Upper lobe of left lung (tissue), 4 donors: ENCODE results near the gene NEURL1.

Experiments used
- CTCF ChIP-seq, 6 experiments: fragments of 450-650 bp in 4 of 6; fragments of 200-600 bp in 2 of 6; sonication (generic) in 2 of 6; IDR thresholded peaks; one replicate each; pipeline ENCODE4 v1.5.1; 2016 to 2019; ENCODE audit warnings: antibody characterized with exemption in 6 of 6
- EP300 ChIP-seq, 4 donors: sonication (generic); formaldehyde crosslinking; IDR thresholded peaks; one replicate each; pipeline ENCODE4 v1.5.1; 2017; ENCODE audit warnings: antibody characterized with exemption in 4 of 4, control low read depth in 2 of 4
- POLR2AphosphoS5 ChIP-seq, 2 donors: sonication (generic); formaldehyde crosslinking; IDR thresholded peaks; one replicate each; pipeline ENCODE4 v1.5.1; 2017; ENCODE audit warnings: antibody characterized with exemption in 2 of 2

GRCh38 chr10:103523683-103524082, 30.2 kb downstream of the NEURL1 start:
- no peak for TF ChIP-seq CTCF (IDR thresholded peaks at IDR 0.05)
- no peak for TF ChIP-seq EP300 (IDR thresholded peaks at IDR 0.05)
- TF ChIP-seq POLR2AphosphoS5 (IDR thresholded peaks at IDR 0.05), result no peak
